SIG-M5 treated with dmso at 0.1 percent for 504 hours (cell line): ENCODE data around the gene PALB2.
"Not testable (repeated sequence)": the region's sequence is repeated elsewhere in the genome, so short reads cannot be mapped to it uniquely, and the experiment has no call there.

Experiments
- DNase-seq: peaks from one replicate; lab custom pipeline; 2025; ENCODE audit not compliant: unreplicated experiment; lab: John Stamatoyannopoulos, UW

PALB2 gene

DNA sequence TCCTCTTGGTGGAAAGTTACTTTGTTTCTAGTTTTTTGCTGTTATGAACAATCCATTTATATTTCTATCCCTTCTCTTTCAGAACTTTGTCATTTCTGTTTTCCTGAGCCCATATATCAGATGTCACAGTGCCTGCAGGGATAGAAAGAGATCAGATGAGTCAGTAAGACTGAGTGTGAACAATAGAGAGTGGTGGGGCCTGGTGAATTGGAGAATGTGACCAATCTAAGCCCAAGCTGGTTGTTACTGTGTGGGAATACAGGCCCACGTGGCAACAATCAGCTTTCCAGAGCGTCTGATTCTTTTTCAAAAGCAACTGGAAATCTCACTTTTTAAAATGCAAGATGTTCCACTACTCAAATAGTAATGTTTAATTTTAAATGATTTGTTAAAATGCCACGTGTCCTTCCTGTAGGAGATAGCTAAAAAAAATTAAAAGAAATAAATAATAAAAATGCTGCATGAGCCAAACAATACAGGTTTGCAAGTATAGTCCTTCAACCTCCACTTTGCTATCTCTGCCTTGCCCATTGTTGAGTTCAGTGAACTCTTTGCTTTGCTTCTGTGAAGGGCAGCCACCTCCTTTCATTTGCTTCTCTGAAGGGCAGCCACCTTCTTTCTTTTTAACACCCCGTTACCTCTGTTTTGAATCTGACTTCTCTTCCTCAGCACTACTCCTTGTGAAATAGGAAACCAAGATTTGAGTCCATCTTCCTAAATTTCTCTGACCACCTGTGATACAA, 9.7 kb upstream of the PALB2 start:
- no peak for DNase-seq

DNA sequence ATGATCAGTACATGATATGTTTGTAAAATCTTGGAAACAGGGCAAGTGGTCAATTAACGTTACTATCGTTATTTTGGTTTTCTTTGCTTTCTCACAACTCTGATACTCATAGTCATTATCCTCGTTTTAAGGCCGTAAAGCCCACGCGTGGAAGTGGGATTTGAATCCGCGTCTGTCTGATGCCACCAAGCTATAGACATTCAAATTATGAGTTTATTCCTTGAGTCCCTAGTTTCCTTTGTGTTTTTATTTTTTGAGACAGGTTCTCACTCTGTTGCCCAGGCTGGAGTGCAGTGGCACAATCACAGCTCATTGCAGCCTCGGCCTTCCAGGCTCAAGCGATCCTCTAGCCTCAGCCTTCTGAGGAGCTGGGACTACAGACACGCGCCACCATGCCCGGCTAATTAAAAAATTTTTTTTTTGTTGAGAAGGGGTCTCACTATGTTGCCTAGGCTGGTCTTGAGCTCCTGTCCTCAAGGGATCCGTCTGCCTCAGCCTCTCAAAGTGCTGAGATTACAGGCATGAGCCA, 1.2 kb upstream of the PALB2 start:
- DNase-seq, result no peak

DNA sequence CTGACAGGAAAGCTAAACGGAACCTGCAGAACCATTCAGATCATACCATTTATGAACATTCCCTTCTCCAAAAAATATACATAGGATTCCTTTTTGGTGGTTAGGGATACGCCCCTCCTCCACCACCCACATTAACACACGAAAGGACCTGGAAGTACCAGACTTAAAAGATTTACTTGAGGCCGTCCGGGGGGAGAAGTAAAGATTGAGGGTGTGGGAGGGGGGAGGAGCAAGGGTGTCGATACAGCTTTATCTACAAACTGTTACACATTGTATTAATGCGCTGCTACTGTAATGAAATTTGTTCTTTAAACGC, 537 bp downstream of the PALB2 start:
- no peak for DNase-seq

DNA sequence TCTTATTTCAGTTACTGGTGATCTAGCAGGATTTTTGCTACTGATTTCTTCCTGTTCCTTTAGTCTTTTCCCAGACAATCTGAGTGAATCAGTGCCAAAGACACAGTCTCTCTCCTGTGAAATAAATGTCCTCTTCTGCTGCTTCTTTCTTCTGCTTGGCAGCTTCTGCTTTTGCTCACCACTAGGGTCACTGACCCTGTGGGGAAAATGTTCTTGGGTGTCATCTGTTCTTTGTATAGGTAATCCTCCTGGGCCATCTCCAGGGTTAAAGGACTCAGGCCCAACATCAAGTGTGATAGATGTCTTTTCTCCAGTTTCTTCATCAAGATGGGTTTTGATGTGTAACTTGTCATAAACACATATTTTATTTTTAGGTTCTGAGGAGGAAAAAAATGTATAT, 5.2 kb downstream of the PALB2 start:
- no peak for DNase-seq

DNA sequence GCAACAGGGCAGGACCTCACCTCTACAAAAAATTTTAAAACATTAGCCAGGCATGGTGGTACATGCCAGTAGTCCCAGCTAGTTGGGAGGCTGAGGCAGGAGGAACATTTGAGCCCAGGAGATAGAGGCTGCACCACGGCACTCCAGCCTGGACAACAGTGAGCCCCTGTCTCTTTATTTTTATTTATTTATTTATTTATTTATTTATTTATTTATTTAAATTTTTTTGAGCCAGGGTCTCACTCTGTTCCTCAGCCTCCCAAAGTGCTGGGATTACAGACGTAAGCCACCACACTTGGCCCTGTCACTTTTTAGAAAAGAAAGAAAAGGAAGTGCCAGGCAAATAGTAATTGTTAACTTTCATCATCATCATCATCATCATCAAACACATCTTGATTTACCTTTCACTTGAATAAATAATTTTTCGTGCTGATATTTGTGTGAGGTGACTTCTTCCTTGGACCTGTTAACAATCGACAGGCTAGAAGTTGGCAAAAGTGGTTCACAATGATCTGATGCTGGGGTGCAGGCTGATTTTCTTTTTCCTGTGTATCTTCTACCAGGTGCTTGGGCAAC, 6.6 kb downstream of the PALB2 start:
- no peak for DNase-seq

DNA sequence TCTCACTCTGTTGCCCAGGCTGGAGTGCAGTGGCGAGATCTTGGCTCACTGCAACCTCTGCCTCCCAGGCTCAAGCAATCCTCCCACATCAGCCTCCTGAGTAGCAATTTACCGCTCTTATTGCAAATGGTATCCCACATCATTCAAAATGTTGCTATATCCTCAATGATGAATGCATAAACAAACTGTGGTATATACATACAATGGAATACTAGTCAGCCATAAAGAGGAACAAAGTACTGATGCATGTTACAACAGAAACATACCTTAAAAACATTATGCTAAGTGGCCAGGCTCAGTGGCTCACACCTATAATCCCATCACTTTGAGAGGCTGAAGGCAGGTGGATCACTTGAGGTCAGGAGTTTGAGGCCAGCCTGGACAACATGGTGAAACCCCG, 9.2 kb downstream of the PALB2 start:
- DNase-seq, result not testable (repeated sequence)

DNA sequence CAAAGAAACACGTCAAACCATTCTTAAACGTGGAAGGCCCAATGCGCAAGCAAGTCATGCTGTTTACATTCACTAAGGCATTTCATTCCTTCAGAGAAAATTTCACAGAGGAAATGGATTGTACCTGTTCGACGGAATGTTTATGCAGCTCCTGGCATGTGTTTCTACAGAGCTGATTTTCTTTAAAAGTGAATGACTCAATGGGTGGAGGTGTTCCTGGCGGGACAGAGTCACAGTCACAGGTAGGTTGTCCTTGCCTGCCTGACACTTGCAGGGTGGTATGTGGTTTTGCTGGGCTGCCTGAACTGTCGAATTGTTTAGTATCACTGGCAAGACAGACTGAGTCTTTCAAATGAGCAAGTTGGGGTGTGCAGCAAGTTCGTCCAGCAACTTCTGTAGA, 11.6 kb downstream of the PALB2 start:
- no peak for DNase-seq

DNA sequence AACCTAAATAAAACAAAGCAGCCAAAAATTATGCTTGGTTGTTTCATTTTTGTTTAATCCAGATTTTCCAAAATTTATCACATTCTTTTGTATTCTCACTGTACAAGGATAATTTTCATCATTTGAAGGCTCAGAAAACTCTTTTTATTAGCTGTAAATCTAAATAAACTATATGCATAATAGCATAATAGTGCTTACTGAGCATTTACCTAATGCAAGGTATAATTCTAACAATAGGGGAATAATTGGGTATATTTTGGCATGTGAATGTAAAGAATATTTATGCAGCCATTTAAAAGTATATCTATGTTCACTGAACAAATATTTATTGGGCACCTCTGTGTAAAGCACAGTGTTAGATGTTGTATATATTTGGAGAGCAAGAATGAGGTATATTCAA, 17.0 kb downstream of the PALB2 start:
- DNase-seq, result no peak

DNA sequence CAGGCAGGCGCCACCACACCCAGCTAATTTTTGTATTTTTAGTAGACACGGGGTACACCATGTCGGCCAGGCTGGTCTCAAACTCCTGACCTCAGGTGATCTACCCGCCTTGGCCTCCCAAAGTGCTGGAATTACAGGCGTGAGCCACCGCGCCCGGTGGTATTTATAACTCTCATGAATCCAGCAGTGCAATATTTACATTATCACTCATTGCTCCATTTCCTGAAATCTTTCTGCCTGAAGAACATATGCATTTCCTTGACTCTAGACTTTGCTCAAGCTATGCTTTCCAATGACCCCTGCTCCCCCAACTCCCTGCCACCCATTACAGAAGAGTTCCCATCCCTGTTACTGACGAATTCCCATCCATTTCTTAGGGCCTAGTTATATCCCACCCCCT, 25.3 kb downstream of the PALB2 start:
- DNase-seq, result no peak

DNA sequence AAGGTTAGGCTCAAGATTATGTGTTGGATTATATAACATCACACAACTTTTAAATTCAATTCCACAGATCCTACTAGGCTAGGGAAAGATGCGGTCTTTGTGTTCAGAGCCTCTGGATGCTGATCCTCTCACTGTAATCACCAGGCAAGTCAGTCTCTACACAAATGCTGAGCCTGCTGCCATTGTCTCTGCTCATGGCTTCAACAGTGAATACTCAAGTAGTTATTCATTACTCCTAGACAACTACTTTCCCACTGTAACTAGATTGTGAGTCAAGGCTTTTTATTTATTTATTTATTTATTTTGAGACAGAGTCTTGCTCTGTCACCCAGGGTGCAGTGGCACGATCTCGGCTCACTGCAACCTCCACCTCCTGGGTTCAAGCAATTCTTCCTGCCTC, 29.2 kb downstream of the PALB2 start:
- no peak for DNase-seq

DNA sequence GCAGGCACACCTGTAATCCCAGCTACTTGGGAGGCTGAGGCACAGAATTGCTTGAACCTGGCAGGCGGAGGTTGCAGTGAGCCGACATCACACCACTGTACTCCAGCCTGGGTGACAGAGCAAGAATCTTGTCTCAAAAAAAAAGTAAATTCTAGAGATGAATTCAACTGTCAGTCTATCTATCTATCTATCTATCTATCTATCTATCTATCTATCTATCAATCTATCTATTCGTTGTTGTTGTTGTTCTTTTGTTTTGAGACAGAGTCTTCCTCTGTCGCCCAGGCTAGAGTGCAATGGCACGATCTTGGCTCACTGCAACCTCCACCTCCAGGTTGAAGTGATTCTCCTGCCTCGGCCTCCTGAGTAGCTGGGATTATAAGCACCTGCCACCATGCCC, 30.2 kb downstream of the PALB2 start:
- DNase-seq, result not testable (repeated sequence)

DNA sequence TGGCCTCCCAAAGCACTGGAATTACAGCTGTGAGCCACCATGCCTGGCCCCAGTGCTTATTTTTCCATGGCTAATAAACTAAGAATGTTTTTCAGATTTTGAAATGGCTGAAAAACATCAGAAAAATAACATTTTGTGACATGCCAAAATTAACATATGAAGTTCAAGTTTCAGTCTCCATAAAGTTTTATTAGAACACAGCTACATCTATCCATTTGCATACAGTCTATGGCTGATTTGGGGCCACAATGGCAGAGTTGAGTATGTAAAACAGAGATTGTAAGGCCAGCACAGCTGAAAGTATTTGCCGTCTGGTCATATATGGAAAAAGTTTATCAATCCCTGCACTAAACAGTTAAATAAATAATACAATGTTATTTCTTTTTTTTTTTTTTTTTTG, 31.2 kb downstream of the PALB2 start:
- DNase-seq, result no peak

DNA sequence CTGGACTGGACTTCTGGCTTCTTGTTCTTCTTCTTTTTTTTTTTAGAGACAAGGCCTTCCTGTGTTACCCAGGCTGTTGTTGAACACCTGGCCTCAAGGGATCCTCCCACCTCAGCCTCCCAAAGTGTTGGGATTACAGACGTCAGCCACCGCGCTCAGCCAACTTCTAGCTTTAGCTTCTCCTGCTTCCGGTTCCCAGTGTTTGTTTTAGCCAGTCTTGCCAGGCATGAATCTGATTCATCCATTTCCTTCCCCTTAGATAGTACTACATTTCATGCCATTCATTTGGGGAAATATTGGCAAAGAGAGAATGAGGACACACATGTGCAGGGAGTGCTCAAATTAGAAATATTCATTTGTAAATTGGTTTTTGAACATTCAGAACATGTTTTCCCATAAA, 32.9 kb downstream of the PALB2 start:
- no peak for DNase-seq

DNA sequence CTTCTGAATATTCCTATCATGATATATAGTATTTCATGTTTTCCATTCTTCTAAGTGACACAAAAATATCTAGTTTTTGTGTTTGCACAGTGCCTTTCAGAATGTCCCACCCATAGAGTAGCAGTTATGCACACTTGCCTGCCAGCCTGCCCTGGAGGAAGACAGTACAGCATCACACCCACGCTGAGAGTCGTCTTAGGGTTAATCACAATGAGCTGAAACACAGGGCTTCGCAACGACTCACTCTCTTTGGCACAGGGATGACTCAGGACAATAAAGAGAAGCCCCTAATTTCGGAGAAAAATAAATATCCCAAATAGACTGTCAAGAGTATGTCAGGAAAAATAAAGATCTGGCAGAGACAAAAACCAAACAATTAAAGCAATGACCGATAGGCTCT, 33.4 kb downstream of the PALB2 start:
- no peak for DNase-seq

DNA sequence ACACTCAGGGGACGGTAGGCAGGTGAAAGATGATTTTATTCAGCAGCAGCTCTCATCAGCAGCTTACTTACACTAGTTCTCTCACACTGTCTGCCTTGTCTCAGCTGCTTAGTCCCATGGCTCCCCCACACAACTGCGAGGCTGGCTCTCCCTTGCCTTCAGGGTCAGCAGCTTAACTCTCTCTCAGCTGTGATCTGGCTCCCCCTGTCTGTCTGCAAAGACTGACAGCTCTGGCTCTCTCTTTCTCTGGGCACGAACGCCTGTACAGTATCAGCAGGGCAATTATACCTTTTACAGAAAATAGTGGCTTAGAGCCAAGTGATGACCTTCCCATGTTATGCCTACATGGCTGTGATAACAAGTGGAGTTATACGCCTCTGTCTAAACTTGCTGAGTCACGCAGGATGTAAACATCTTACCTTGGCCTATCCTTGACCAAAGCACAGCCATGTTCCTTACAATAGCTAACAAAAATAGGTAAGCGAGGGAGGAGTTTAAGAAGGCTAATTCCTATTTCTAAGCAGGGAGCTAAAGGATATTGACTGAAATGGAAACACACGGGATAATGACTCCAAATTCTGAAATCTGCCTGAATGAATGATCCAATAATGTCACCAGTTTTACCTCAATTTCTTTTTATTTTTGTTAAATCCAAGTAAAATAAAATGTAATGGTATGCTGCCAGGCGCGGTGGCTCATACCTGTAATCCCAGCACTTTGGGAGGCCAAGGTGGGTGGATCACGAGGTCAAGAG, 43.9 kb downstream of the PALB2 start:
- DNase-seq, result peak; percentile 36

DNA sequence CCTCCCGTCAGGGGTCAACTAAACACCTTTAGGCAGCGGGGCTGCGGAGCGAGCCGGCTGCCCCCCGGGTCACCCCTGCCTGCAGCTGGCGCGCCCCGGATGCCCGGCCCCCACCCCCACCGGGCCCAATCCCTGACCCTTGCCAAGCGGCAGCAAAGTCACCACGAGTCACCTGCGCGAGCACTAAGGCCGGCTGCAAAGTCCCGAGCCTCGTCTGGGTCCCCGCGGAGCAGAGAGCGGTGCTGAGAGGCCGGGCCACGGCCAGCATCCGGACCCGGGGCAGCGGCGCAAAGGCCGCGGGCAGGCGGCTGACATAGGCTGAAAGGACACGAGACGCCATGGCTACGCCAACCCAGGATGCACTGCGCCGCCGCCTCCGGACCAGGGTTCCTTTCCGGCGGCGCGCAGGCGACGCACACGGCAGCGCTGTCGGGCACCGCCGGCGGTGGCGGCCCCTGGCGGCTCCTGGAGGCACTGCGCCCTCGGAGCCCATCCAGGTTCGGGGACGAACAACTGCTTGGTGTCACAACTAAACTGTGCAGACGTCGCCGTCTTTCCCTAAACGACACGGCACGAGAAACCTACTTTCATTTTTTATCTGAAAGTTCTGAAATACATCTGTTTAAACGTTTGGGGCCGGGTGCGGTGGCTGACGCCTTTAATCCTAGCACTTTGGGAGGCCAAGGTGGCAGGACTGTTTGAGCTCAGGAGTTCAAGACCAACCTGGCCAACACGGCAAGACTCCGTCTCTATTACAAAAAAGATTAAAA, 45.0 kb downstream of the PALB2 start, which contains the start of gene NDUFAB1:
NDUFAB1 (minus strand) TSS at position 366 of the 770 bp plus-strand sequence; CDS start at position 340, 26 bp downstream.
- DNase-seq, result peak; percentile 81

DNA sequence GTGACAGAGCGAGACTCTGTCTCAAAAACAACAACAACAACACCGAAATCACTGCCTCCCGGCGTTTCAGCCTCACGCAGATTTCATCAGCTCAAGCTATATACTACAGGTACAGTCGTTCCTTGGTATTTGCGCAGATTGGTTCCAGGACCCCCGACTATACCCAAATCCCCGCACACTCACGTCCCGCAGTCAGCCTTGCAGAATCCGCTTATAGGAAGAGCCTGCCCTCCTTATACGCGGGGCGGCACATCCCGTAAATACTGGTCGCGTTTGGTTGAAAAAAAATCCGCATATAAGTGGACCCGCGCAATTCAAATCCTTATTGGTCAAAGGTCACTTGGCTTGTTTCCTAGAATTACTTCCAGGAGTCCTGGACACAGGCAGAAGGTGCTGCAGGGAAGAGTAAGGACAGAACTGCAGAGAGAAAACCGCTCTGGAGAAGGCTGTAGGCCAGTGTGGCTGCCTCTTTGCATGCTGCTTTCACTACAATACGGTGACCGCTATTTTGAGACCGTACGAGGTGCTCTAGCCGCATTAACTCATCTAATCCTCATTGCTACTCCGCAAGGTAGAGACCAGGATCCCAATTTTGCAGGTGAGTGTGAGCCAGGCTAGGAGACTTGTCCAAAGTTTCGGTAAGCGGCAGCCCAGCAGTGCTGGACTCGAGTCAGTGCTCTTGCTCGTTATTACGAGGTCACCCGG, 45.7 kb downstream of the PALB2 start:
- no peak for DNase-seq

DNA sequence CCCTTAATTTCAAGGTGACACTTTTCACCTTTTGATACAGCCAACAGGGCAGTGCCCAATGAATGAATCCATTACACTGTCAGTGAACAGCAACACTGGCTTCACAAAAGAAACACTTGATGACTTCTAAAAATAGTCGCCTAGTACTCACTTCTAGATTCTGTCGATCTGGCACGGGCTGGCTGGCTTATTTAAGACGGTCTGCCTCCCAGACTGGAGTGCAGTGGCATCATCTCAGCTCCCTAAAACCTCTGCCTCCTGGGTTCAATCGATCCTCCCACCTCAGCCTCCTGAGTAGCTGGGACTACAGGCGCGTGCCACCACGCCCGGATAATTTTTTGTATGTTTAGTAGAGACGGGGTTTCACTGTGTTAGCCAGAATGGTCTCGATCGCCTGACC, 46.9 kb downstream of the PALB2 start:
- DNase-seq, result no peak

DNA sequence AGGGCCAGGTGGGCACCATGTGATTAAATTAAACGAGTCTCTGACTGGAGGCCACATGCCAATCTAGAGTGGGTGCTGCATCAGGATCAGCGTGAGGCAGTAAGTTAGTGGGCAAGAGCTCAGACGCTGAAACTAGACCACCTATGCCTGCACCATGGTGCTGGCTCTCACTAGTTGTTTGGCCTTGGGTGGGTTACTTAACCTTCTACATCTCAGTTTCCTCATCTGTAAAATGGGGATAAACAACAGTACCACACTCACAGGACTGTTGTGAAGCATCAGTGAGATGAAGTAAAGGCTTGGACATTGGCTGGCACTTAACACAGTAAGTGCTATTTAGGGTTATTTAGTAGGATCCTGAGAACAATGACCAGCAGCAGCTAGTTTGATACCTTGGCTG, 50.9 kb downstream of the PALB2 start:
- DNase-seq, result no peak

DNA sequence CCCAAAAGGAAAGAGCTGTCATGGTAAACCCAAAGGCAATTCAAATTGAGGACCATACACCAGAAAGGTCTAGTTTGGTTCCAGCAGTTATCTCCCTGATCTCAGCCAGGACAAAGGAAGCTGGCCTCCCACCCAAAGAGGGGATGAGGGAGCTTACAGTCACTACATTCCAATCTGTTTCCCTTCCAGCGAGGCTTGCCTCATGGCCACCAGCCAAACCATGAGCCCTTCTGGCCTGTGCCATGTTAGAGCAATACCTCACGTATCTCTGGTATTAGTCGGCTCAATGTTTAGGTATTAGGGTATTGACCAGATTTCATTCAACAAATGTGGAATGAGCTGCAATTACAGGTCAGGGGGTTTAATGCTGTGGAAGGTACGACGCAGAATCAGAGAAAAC, 53.4 kb downstream of the PALB2 start:
- no peak for DNase-seq
